HepG2 (cell line): ENCODE measurements around the gene PCNP.

Experiments
- EP300 ChIP-seq, 3 experiments: sonication (generic) in 1 of 3; formaldehyde crosslinking in 1 of 3; IDR thresholded peaks; 2 replicates each; pipeline versions ENCODE4 v1.5.1 to v1.6.1; 2011 to 2020; ENCODE audit warnings: low read depth in 2 of 3, low read length in 2 of 3, borderline replicate concordance in 1 of 3, improper control_type of control experiment in 1 of 3, mild to moderate bottlenecking in 1 of 3, missing genetic modification reagents in 1 of 3, moderate library complexity in 1 of 3
- ERF ChIP-seq: IDR thresholded peaks from 2 replicates; pipeline ENCODE4 v1.6.1; 2018; ENCODE audit warnings: missing biosample characterization, missing genetic modification reagents
- NR3C1 ChIP-seq: sonication (generic); formaldehyde crosslinking; IDR thresholded peaks from 2 replicates; pipeline ENCODE4 v1.4.0; 2020; ENCODE audit warnings: missing genetic modification reagents
- PHF21A ChIP-seq: sonication (generic); formaldehyde crosslinking; IDR thresholded peaks from 2 replicates; pipeline ENCODE4 v1.5.0; 2020; ENCODE audit warnings: mild to moderate bottlenecking, missing genetic modification reagents
- RFX5 ChIP-seq: IDR thresholded peaks from 2 replicates; pipeline ENCODE4 v1.6.1; 2011; ENCODE audit warnings: low read depth, low read length, improper control_type of control experiment
- RXRB ChIP-seq: IDR thresholded peaks from 2 replicates; pipeline ENCODE4 v1.6.1; 2016; ENCODE audit warnings: borderline replicate concordance, missing genetic modification reagents, missing compliant biosample characterization
- ZNF343 ChIP-seq: sonication (generic); formaldehyde crosslinking; IDR thresholded peaks from 2 replicates; pipeline ENCODE4 v1.4.0; 2020; ENCODE audit warnings: mild to moderate bottlenecking, missing genetic modification reagents
- TF ChIP-seq, protein P1 (sequence below): sonication (generic); formaldehyde crosslinking; IDR thresholded peaks from 2 replicates; pipeline ENCODE4 v1.5.0; 2020; ENCODE audit warnings: mild to moderate bottlenecking, missing genetic modification reagents, moderate library complexity

DNA sequence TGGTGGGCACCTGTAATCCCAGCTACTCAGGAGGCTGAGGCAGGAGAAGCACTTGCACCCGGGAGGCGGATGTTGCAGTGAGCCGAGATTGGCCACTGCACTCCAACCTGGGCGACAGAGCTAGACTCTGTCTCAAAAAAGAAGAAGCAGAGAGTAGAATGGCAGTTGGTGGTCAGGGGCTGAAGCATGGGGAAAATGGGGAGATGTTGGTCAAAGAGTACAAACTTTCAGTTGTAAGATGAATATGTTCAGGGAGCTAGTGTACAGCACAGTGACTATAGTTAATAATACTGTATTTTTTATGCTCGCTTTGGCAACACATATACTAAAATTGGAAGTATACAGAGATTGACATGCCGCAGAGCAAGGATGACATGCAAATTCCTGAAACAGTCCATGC lies 41.5 kb downstream of the PCNP start:
- TF ChIP-seq RFX5 = no peak
- TF ChIP-seq, protein P1, sequence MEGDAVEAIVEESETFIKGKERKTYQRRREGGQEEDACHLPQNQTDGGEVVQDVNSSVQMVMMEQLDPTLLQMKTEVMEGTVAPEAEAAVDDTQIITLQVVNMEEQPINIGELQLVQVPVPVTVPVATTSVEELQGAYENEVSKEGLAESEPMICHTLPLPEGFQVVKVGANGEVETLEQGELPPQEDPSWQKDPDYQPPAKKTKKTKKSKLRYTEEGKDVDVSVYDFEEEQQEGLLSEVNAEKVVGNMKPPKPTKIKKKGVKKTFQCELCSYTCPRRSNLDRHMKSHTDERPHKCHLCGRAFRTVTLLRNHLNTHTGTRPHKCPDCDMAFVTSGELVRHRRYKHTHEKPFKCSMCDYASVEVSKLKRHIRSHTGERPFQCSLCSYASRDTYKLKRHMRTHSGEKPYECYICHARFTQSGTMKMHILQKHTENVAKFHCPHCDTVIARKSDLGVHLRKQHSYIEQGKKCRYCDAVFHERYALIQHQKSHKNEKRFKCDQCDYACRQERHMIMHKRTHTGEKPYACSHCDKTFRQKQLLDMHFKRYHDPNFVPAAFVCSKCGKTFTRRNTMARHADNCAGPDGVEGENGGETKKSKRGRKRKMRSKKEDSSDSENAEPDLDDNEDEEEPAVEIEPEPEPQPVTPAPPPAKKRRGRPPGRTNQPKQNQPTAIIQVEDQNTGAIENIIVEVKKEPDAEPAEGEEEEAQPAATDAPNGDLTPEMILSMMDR (CRISPR knock-in tag) = no peak
- TF ChIP-seq ZNF343 = no peak
- TF ChIP-seq PHF21A (CRISPR knock-in tag) = no peak
- no peak for TF ChIP-seq EP300 (IDR thresholded peaks at IDR 0.05; ENCODE audit: low read depth in 2 of 2, low read length in 2 of 2)
- no peak for TF ChIP-seq EP300 (CRISPR knock-in tag; IDR thresholded peaks at IDR 0.05; ENCODE audit: borderline replicate concordance)
- no peak for TF ChIP-seq ERF
- TF ChIP-seq NR3C1 = no peak
- no peak for TF ChIP-seq RXRB (CRISPR knock-in tag)
